ENCODE results near the gene MIDN. TPM values are rescaled to one million over a fixed set of nuclear protein-coding genes. Genes with fewer than 3 reads are reported as not detected.

Gene MIDN
- total RNA-seq, 4 donors from 2014 or later, result 12.4 to 65.0 (median 40.4) TPM

GRCh38 chr19:1285737-1286360, 37.5 kb downstream of the MIDN start, which contains the start of gene EFNA2:
EFNA2 (plus strand) TSS chr19:1285873; CDS start chr19:1286169, 296 bp downstream.
- intact Hi-C loops (cut with DNase I), result loop anchor here (10.0 kb wide), 1 partner anchor 169 kb away; the partner anchor contains the start of gene APC2
- WGBS, 2 donors, result no CpG with 5 or more reads among the region's 113 CpGs

GRCh38 chr19:1286487-1287353, 38.3 kb downstream of the MIDN start:
- 26% methylated on average over 8 of the region's 38 CpGs; no CpG with 5 or more reads in 1 of the 2 donors for WGBS, 2 donors
- peaks cover 7 to 52% (median 22%) of the 10 kb centered on the region in 3 donors for H3K4me1 ChIP-seq
- no peaks in the 10 kb centered on the region for H3K9me3 ChIP-seq
- H3K27ac ChIP-seq, result no peak overlapping the region
- intact Hi-C loops (cut with DNase I), result loop anchor here (10.0 kb wide), 1 partner anchor 168 kb away; the partner anchor contains the start of gene APC2
- no peak for DNase-seq
- TF ChIP-seq POLR2A (IDR thresholded peaks at IDR 0.05), result no peak
- no peak for TF ChIP-seq CTCF (IDR thresholded peaks at IDR 0.05)
- no peaks in the 10 kb centered on the region for H3K36me3 ChIP-seq
- H3K4me3 ChIP-seq, result peak overlapping the region in 2 of 4 donors; percentile 38 to 57
- peaks cover 15 to 90% (median 26%) of the 10 kb centered on the region in 4 donors for H3K27me3 ChIP-seq

More at GRCh38 chr19:1285737-1286360, 37.5 kb downstream of the MIDN start, which contains the start of gene EFNA2:
- Histone ChIP-seq H3K9me3 (no peaks in the 10 kb centered on the region), H3K27ac (peak within 1 kb of the TSS; percentile 5 to 72 (median 62)), H3K4me3 (peak within 1 kb of the TSS in 2 of 4 donors; percentile 38 to 57), H3K36me3 (no peaks in the 10 kb centered on the region), H3K4me1 (peaks cover 7 to 50% (median 22%) of the 10 kb centered on the region in 3 donors), H3K27me3 (peaks cover 15 to 81% (median 24%) of the 10 kb centered on the region in 4 donors)
- no peak for DNase-seq
- TF ChIP-seq POLR2A (IDR thresholded peaks at IDR 0.05) (no peak), CTCF (IDR thresholded peaks at IDR 0.05) (no peak)

GRCh38 chr19:1287354-1288225, 39.2 kb downstream of the MIDN start:
- intact Hi-C loops (cut with DNase I), result loop anchor here (10.0 kb wide), 1 partner anchor 167 kb away; the partner anchor contains the start of gene APC2
- no peak for DNase-seq
- H3K36me3 ChIP-seq, result no peaks in the 10 kb centered on the region
- H3K9me3 ChIP-seq, result no peaks in the 10 kb centered on the region
- H3K4me1 ChIP-seq, result peaks cover 7 to 56% (median 22%) of the 10 kb centered on the region in 3 donors
- H3K4me3 ChIP-seq, result no peak overlapping the region
- TF ChIP-seq POLR2A (IDR thresholded peaks at IDR 0.05) (no peak), CTCF (IDR thresholded peaks at IDR 0.05) (no peak)
- H3K27ac ChIP-seq, result no peak overlapping the region
- H3K27me3 ChIP-seq, result peaks cover 15 to 98% (median 26%) of the 10 kb centered on the region in 4 donors
- WGBS, 2 donors, result 4% methylated on average over 4 of the region's 55 CpGs; no CpG with 5 or more reads in 1 of the 2 donors

- Histone ChIP-seq H3K9me3 (no peaks in the 10 kb centered on the region), H3K27me3 (peaks cover 15 to 98% (median 26%) of the 10 kb centered on the region in 4 donors), H3K4me1 (peaks cover 7 to 51% (median 22%) of the 10 kb centered on the region in 3 donors), H3K27ac (no peak overlapping the region), H3K4me3 (no peak overlapping the region), H3K36me3 (no peaks in the 10 kb centered on the region)
- intact Hi-C loops (cut with DNase I), result loop anchor here (10.0 kb wide), 1 partner anchor 167 kb away; the partner anchor contains the start of gene APC2
- 79 to 82% methylated on average over 3 to 11 of the region's 18 CpGs for WGBS, 2 donors
- no peak for DNase-seq
- TF ChIP-seq CTCF (IDR thresholded peaks at IDR 0.05) (no peak), POLR2A (IDR thresholded peaks at IDR 0.05) (no peak)
Measured at GRCh38 chr19:1288226-1288612, 39.8 kb downstream of the MIDN start.
